Osteoblast (primary cell): ENCODE measurements around the gene PPARGC1A. TPM values are rescaled to one million over a fixed set of nuclear protein-coding genes. Genes with fewer than 3 reads are reported as not detected.

Experiments used
- DNase-seq: peaks from one replicate; pipeline ENCODE4 v3.0.0; 2011; ENCODE audit warnings: low spot score, mixed read lengths; ENCODE audit not compliant: insufficient read length; ENCODE audit errors: missing footprints
- H2AFZ ChIP-seq: 2 replicates; pipeline ENCODE4 v1.6.0; 2011; ENCODE audit warnings: mild to moderate bottlenecking, low read length
- H3K27ac ChIP-seq: 2 replicates; pipeline ENCODE4 v1.5.1; 2011; ENCODE audit warnings: mild to moderate bottlenecking, low read depth, low read length, moderate library complexity
- H3K27me3 ChIP-seq: 2 replicates; pipeline ENCODE4 v1.6.0; 2012; ENCODE audit warnings: mild to moderate bottlenecking, control low read depth, inconsistent platforms, low read length, moderate library complexity; ENCODE audit not compliant: insufficient read depth
- H3K36me3 ChIP-seq: 2 replicates; pipeline ENCODE4 v1.5.1; 2011; ENCODE audit warnings: mild to moderate bottlenecking, low read length, control low read depth, moderate library complexity; ENCODE audit not compliant: insufficient read depth
- H3K4me1 ChIP-seq: 2 replicates; pipeline ENCODE4 v1.5.1; 2011; ENCODE audit warnings: mild to moderate bottlenecking, low read length, control low read depth, moderate library complexity; ENCODE audit not compliant: insufficient read depth
- H3K4me2 ChIP-seq: 2 replicates; pipeline ENCODE4 v1.6.0; 2011; ENCODE audit warnings: mild to moderate bottlenecking, low read length; ENCODE audit not compliant: insufficient read depth
- H3K4me3 ChIP-seq: fragments of 200-600 bp; sonication (generic); 3 replicates; pipeline ENCODE4 v1.5.1; 2012; ENCODE audit warnings: mild to moderate bottlenecking, low read length, inconsistent platforms; ENCODE audit not compliant: insufficient read depth
- H3K79me2 ChIP-seq: 2 replicates; pipeline ENCODE4 v1.6.0; 2012; ENCODE audit warnings: mild to moderate bottlenecking, low read length, control low read depth, inconsistent platforms; ENCODE audit not compliant: insufficient read depth
- H3K9me3 ChIP-seq: 2 replicates; pipeline ENCODE4 v1.5.1; 2011; ENCODE audit warnings: low read depth, low read length, control low read depth
- H4K20me1 ChIP-seq: 2 replicates; pipeline ENCODE4 v1.6.0; 2012; ENCODE audit warnings: mild to moderate bottlenecking, low read length, control low read depth; ENCODE audit not compliant: insufficient read depth
- CTCF ChIP-seq: IDR thresholded peaks from 2 replicates; pipeline ENCODE4 v1.5.1; 2011; ENCODE audit warnings: mild to moderate bottlenecking, low read depth, low read length, moderate library complexity; ENCODE audit errors: extremely low read depth
- total RNA-seq: library from RNA; depleted of rRNA; stranded (reverse); fragments of >200 nt; gene quantifications from 2 replicates; pipeline ENCODE4 v1.2.3, GENCODE V29; 2012

Gene PPARGC1A
- total RNA-seq, 1 donor, result 2.5 TPM

GRCh38 chr4:23769406-23769805, 120.4 kb downstream of the PPARGC1A start:
- Histone ChIP-seq H3K27ac (no peak overlapping the region), H3K4me3 (no peak overlapping the region), H3K79me2 (no peaks in the 10 kb centered on the region), H3K4me2 (no peak overlapping the region), H4K20me1 (no peaks in the 10 kb centered on the region), H2AFZ (no peak overlapping the region), H3K9me3 (no peaks in the 10 kb centered on the region), H3K36me3 (no peaks in the 10 kb centered on the region), H3K27me3 (no peaks in the 10 kb centered on the region), H3K4me1 (no peaks in the 10 kb centered on the region)
- no peak for DNase-seq
- TF ChIP-seq CTCF, result no peak

GRCh38 chr4:23768541-23768940, 121.3 kb downstream of the PPARGC1A start:
- H4K20me1 ChIP-seq, result no peaks in the 10 kb centered on the region
- no peaks in the 10 kb centered on the region for H3K79me2 ChIP-seq
- no peak overlapping the region for H2AFZ ChIP-seq
- DNase-seq, result no peak
- no peak overlapping the region for H3K27ac ChIP-seq
- H3K4me3 ChIP-seq, result no peak overlapping the region
- H3K4me2 ChIP-seq, result no peak overlapping the region
- H3K27me3 ChIP-seq, result no peaks in the 10 kb centered on the region
- H3K4me1 ChIP-seq, result no peaks in the 10 kb centered on the region
- H3K9me3 ChIP-seq, result no peaks in the 10 kb centered on the region
- TF ChIP-seq CTCF, result no peak
- no peaks in the 10 kb centered on the region for H3K36me3 ChIP-seq

- no peaks in the 10 kb centered on the region for H3K79me2 ChIP-seq
- no peak overlapping the region for H3K4me3 ChIP-seq
- no peaks in the 10 kb centered on the region for H3K4me1 ChIP-seq
- H4K20me1 ChIP-seq, result no peaks in the 10 kb centered on the region
- no peaks in the 10 kb centered on the region for H3K36me3 ChIP-seq
- DNase-seq, result no peak
- no peak overlapping the region for H2AFZ ChIP-seq
- TF ChIP-seq CTCF, result no peak
- no peaks in the 10 kb centered on the region for H3K9me3 ChIP-seq
- no peak overlapping the region for H3K27ac ChIP-seq
- no peaks in the 10 kb centered on the region for H3K27me3 ChIP-seq
- H3K4me2 ChIP-seq, result no peak overlapping the region
Observed at GRCh38 chr4:23766344-23766743, 123.5 kb downstream of the PPARGC1A start.

GRCh38 chr4:23763559-23763958, 126.3 kb downstream of the PPARGC1A start:
- Histone ChIP-seq H3K4me1 (no peaks in the 10 kb centered on the region), H3K27ac (no peak overlapping the region), H3K4me2 (no peak overlapping the region), H3K9me3 (no peaks in the 10 kb centered on the region), H3K36me3 (no peaks in the 10 kb centered on the region), H3K27me3 (no peaks in the 10 kb centered on the region), H3K79me2 (no peaks in the 10 kb centered on the region), H2AFZ (no peak overlapping the region), H3K4me3 (no peak overlapping the region), H4K20me1 (no peaks in the 10 kb centered on the region)
- no peak for DNase-seq
- TF ChIP-seq CTCF, result no peak
